ENCODE results near the gene GAB2.

DNA sequence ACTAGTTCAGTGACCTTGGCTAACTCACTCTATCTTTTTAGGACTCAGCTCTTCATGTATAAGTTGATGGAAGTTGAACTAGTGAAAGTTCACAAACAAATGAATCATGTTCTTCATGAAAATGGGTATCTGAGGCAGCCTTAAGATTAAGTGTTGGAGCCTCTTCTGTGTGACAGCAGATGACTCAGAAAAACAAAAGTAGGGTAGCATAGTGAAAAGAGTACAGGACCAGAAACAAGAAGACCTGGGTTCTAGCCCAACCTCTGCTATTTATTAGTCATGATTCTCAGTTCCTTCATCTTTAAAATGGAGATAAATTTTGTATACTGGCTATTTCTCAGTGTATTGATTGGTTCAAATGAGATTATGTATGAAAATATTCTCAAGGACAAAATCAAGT, 168.7 kb downstream of the GAB2 start:
- TF ChIP-seq, protein P1, sequence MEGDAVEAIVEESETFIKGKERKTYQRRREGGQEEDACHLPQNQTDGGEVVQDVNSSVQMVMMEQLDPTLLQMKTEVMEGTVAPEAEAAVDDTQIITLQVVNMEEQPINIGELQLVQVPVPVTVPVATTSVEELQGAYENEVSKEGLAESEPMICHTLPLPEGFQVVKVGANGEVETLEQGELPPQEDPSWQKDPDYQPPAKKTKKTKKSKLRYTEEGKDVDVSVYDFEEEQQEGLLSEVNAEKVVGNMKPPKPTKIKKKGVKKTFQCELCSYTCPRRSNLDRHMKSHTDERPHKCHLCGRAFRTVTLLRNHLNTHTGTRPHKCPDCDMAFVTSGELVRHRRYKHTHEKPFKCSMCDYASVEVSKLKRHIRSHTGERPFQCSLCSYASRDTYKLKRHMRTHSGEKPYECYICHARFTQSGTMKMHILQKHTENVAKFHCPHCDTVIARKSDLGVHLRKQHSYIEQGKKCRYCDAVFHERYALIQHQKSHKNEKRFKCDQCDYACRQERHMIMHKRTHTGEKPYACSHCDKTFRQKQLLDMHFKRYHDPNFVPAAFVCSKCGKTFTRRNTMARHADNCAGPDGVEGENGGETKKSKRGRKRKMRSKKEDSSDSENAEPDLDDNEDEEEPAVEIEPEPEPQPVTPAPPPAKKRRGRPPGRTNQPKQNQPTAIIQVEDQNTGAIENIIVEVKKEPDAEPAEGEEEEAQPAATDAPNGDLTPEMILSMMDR (IDR thresholded peaks at IDR 0.05) = no peak
- TF ChIP-seq POLR2A (IDR thresholded peaks at IDR 0.05) (no peak), EP300 (IDR thresholded peaks at IDR 0.05) (no peak)
